ACHN (cell line): Measurements from ENCODE around the gene DENND1A.

Experiments used
- DNase-seq: peaks from one replicate; pipeline ENCODE4 v3.0.0-alpha.2; 2015
- in situ Hi-C: cut with HindIII; loops from 2 replicates; pipeline ENCODE4 v1.10.0; 2017; ENCODE audit warnings: low sequenced_read_pairs, low pct_ligation_motif_present, low pct_unique_long_range_greater_than_20kb

DENND1A gene

GRCh38 chr9:123349691-123350480 is 580.0 kb downstream of the DENND1A start:
- DNase-seq, result peak; percentile 55
- in situ Hi-C loops, result no loop called here

- DNase-seq, result no peak
- in situ Hi-C loops, result no loop called here
Measured at GRCh38 chr9:123349033-123349432, 580.9 kb downstream of the DENND1A start.

- in situ Hi-C loops, result no loop called here
- no peak for DNase-seq
Measured at GRCh38 chr9:123348317-123348992, 581.5 kb downstream of the DENND1A start.

- in situ Hi-C loops, result no loop called here
- no peak for DNase-seq
Measured at GRCh38 chr9:123347289-123348060, 582.5 kb downstream of the DENND1A start.

- in situ Hi-C loops, result no loop called here
Measured at GRCh38 chr9:123346826-123347225, 583.1 kb downstream of the DENND1A start.

GRCh38 chr9:123346026-123346425 is 583.9 kb downstream of the DENND1A start:
- in situ Hi-C loops, result no loop called here
- no peak for DNase-seq

More at GRCh38 chr9:123346826-123347225, 583.1 kb downstream of the DENND1A start:
- no peak for DNase-seq

- DNase-seq, result no peak
- in situ Hi-C loops, result no loop called here
Measured at GRCh38 chr9:123345567-123345955, 584.4 kb downstream of the DENND1A start.

- no peak for DNase-seq
- in situ Hi-C loops, result no loop called here
Measured at GRCh38 chr9:123344192-123344949, 585.6 kb downstream of the DENND1A start.

GRCh38 chr9:123343443-123344191 is 586.3 kb downstream of the DENND1A start:
- in situ Hi-C loops, result no loop called here
- no peak for DNase-seq

- no peak for DNase-seq
- in situ Hi-C loops, result no loop called here
Measured at GRCh38 chr9:123342247-123342646, 587.7 kb downstream of the DENND1A start.

GRCh38 chr9:123341816-123342215 is 588.1 kb downstream of the DENND1A start:
- DNase-seq, result no peak
- in situ Hi-C loops, result no loop called here

- no peak for DNase-seq
- in situ Hi-C loops, result no loop called here
Measured at GRCh38 chr9:123339666-123340510, 590.0 kb downstream of the DENND1A start.

- in situ Hi-C loops, result no loop called here
- no peak for DNase-seq
Measured at GRCh38 chr9:123338710-123339665, 590.9 kb downstream of the DENND1A start.

- DNase-seq, result no peak
- in situ Hi-C loops, result no loop called here
Measured at GRCh38 chr9:123337971-123338370, 592.0 kb downstream of the DENND1A start.

GRCh38 chr9:123336959-123337358 is 593.0 kb downstream of the DENND1A start:
- in situ Hi-C loops, result no loop called here
- no peak for DNase-seq

- no peak for DNase-seq
- in situ Hi-C loops, result no loop called here
Measured at GRCh38 chr9:123336449-123336848, 593.5 kb downstream of the DENND1A start.
